ENCODE measurements around the gene ATP6V0C. TPM values are rescaled to one million over a fixed set of nuclear protein-coding genes. Genes with fewer than 3 reads are reported as not detected.
A peak's percentile ranks its signal among the peaks of the same experiment; 100 is the strongest.

The ATP6V0C gene
- total RNA-seq, 1 donor from 2014 or later = 5.5 TPM

DNA sequence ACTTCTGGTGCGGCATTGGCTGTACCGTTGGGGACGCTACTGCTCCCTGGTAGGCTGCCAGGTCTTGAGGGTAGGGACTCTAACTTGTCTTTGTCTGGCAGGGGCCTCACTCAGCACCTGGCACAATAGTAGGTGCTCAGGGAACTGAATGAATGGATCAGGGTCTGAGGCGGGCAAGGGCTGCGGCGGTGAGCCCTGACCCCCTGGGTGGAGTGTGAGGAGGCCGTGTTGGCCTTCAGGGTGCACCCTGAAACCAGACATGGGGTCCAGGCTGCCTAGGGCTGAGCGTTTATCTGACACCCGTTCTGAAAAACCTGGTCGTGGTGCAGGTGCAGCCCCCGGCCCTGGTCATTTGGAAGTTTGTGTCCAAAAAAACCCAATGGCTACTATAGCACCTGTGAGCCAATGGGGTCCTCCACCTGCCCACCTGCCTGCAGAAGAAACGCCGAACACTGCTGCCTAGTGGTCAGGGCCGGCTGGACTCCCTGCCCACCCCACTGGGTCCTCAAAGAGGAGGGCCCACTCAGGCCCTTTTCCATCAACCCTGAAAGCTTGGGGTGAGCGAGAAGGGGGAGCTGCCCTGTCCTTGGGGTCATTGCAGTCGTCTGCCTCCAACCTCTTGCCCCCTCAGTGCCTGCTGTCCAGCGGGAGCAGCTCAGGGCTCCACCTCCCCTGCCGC, 4.9 kb upstream of the ATP6V0C start:
- no peak for DNase-seq (ENCODE audit: low read depth in 2 of 2)

DNA sequence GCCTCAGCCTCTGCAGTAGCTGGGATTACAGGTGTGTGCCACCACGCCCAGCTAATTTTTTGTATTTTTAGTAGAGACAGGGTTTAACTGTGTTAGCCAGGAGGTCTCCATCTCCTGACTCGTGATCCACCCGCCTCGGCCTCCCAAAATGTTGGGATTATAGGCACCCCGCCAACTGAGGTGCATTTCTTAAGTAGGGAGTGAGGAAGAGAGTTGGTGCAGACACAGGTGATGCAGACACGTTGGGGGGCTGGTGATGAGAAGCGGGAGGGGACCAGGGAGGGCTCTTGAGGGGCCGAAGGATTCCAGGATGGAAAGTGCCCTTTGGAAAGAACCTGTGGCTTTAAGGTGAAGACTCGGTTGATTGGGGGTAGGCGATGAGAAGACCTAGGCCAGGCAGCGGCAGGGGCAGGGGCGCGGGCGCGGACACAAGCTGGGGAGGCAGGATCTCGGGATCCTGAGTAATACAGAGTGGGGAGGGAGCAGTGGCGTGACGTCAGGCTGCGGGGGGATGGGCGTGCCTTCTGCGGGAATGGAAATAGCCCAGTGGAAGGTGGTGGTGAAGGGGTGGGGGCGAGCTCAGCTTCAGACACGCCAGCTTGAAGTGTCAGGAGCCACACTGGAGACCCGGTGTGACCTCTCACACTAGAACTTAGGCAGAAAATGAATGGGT, 2.5 kb upstream of the ATP6V0C start:
- DNase-seq (ENCODE audit: low read depth in 2 of 2) = peak; percentile 33 to 71

DNA sequence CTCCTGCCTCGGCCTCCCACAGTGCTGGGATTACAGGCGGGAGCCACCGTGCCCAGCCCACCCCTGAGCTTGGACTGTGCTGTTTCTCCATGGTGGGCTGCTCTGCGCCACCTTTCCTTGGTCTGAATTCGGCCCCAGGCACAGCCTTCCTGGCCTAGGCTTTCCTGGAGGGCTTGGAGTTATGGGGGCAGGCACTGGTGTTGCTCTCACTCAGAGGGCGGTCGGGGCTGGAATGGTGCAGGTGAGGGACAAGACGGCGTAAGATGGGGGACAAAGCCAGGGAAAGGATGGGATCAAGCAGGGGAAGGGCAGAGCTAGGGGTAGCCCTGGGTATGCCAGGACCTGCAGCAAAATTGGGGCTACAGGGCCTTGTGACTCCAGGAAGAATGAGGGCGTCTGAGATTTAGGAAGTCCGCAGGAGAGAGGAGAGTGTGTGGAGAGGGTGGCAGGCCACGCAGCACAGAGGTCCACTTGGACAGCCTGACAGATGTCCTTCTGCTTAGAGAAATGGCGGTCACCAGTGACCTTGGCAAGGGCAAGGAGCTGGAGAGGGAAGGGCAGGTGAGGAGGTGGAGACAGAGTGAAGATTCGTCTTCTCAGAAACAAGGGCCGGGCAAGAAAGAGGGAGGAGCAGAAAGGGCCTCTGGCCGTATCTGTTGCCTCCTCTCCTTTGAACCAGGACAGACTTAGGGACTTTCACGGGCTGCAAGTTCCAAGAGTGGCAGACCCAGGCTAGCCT, 1.6 kb upstream of the ATP6V0C start:
- no peak for DNase-seq (ENCODE audit: low read depth in 2 of 2)

DNA sequence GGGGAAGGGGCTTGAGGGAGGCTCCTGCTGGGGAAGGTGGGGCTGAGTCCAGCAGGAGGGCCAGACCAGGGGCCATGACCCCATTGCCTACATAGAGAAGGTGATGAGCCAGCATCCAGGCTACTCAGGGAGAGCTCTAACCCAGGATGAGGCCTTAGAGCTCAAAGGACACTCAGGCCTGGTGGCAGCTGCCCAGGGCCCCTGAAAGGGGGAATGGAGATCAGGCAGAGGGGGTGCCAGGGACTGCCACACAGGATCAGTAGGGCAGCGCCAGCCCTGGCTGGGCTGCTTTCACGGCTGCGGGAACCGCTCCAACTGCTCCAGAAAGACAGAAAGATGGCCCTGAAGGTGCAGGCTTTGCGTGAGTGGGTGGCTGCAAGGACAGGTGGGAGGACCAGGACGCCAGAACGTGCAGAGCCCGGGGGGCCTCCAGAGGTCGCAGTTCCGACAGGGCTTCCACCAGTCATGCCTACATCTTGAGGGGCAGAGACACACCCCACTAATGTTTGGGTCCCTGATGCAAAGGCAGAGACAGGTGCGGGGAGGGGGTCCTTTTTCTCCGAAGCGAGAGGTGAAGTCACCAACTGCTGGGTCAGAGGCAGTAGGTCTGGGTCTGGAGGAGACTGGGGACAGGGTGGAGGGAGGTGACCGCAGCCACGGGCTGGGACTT, 882 bp upstream of the ATP6V0C start:
- DNase-seq (ENCODE audit: low read depth in 2 of 2) = no peak

DNA sequence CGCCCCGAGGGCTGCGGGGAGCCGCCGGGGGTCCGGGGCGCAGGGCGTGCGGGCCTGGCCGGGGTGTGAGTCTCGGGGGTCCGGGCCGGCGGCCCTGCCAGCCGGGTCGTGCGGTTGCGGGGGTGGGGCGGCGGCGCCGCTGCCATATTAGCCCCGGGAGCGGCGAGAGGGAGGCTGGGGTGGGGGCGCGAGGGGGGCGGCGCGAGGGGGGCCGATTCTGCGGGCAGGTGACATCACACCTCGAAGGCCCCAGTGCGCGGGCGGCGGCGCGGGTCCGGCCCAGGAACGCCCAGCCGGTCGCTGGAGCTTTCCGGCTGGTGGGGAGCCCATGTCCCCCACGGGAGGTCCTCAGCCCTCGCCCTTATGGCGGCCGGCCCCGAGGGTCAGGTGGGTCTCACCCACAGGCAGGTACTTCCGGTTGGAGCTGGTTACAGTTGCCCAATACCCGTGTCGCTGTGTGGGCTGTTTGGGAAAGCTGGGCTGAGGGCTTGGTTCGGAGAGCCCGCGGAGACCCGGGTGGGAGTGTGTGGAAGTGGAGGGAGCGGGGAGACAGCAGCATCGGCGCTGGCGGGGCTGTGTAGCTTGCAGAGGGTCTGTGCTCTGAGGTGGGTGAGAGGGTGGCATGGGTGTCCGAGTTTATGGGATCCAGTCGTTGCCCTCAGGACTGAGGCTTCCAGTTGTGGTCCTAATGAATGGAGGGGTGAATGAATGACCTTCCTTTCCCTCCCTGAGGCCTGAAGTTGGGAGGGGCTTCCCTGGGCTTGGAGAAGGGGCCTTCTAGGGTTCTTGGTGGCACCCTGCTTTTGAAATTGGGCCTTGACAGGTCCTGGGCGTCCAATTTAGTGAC, 804 bp downstream of the ATP6V0C start:
- DNase-seq (ENCODE audit: low read depth in 2 of 2) = no peak

DNA sequence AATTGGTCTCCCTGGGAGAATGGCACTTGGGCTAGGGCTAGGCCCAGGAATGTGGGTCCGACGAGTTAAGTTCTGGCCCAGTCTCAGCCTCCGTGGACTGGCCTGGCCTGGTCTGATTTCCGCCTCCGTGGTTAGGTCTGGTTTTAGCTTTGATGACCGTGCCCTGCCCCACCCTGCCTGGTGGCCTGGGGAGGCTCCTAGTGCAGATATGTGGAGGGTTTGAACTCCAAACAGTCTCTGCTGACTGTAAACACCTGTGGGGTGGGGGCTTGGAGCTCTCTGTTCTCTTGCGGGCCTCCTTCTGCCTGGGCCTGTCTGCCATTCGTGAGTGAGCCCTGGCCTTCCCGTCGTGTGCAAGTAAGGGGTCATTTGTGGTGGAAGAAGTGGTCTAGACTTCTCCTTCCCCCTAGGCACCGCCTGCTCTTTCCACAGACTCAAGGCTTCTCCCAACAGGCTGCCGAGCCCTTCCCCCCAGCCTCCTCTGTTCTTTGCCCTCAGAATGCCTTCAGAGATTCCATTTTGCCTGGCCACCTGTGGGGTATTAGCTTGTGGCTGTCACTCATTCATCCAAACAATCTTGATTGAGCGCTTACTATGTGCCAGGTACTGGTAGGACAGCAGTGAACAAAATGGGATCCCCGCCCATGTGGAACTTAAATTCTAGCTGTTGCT, 1.6 kb downstream of the ATP6V0C start:
- no peak for DNase-seq (ENCODE audit: low read depth in 2 of 2)

DNA sequence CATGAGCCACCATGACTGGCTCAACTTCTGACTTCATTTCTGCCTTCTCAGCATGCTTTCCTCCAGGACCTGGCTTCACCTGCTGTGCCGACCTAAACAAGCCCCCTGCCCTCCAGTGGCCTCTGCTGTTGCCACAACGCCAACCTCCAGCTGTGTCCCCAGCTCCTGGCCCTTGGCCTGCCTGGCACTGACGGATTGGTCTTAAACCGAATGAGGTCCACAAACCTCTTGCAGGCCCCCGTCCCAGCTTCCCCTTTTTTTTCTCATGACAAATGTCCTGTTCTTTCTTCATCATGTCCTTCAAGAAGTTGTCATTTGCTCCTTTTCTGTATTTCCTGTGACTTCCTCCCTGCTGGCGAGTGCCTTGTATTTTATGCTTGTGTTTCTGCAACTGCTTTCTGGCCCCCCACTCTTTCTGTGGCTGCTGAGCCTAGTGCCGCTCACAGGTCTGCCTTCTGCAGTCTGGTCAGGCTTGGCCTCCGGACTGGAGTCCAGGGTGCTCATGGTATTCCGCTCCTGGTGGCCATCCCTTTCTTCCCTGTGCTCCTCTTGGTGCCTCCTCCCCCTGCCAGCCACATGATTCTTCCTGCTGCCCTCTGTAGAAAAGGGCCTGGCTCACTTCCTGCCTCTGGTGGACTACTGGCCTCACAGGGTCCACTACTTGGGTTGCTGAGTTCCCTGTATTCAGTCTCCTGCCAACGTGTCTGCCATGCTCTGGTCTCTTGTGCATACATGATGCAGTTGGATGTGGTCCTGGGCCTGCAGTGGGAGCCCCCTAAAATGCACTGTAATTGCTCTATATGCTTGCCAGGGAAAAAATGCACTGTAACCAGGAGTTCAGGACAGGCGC, 2.9 kb downstream of the ATP6V0C start:
- peak in 1 of 2 donors; percentile 37 for DNase-seq (ENCODE audit: low read depth in 2 of 2)

DNA sequence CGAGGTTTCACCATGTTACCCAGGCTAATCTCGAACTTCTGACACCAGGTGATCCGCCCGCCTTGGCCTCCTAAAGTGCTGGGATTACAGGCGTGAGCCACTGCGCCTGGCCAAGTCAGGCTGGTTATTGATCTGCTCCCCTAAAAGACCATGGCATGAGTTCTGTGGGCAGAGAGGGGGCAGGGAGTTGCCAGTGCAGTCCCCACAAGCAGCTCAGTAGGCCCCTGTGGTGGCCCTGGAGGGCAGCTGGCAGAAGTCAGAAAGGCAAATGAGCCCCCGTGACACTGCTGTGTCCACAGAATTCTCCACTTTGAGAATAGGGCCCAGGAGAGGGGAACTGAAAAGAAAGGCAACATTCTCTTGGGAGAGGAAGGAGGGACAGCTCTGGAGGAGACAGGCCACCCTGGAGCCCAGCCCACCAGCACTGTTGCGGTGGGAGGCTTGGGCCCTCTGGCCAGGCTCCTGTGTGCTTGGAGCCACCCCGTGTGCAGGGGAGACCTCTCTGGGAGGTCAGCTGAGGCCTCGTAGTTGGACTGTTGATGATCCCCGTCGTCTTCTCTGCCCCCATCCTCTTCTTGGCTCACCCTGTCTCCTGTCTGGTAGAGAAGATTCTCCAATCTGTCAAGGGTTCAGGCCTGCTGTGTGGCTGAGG, 4.3 kb downstream of the ATP6V0C start:
- DNase-seq (ENCODE audit: low read depth in 2 of 2) = no peak

DNA sequence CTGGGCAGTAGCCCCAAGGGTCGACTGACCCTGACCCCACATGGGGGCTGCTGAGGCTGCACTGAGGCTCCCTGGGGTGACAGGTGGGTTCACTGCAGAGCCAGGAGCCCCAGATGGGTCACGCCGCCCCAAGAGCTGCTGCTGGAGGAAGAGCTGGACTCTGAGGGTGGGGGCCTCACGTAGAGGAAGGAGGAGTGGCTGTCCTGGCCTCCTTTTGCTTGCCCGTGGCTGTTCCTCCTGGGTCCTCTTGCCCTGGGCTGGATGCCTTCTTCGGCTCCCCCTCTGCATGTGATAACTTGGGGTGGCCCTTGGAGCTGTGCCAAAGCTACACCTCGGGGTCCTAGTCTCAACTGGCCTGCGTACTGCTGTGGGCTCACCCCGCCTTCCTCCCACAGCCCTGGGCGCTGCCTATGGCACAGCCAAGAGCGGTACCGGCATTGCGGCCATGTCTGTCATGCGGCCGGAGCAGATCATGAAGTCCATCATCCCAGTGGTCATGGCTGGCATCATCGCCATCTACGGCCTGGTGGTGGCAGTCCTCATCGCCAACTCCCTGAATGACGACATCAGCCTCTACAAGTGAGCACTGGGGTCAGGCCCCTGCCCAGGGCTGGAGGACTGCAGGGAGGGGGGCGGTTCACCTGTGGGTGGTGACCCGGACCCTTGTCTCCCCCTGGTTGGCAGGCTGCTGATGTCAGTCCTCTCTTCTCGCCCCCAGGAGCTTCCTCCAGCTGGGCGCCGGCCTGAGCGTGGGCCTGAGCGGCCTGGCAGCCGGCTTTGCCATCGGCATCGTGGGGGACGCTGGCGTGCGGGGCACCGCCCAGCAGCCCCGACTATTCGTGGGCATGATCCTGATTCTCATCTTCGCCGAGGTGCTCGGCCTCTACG, 5.3 kb downstream of the ATP6V0C start:
- DNase-seq (ENCODE audit: low read depth in 2 of 2) = no peak

DNA sequence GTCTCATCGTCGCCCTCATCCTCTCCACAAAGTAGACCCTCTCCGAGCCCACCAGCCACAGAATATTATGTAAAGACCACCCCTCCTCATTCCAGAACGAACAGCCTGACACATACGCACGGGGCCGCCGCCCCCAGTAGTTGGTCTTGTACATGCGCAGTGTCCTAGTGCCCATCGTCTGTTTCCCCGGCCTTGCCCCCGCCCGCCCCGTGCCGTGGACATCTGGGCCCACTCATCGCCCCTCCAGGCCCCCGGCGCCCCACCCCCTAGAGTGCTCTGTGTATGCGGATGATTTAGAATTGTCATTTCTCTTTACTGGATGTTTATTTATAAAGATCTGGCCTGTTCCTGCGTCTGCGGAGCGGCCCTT, 5.9 kb downstream of the ATP6V0C start:
- DNase-seq (ENCODE audit: low read depth in 2 of 2) = no peak

DNA sequence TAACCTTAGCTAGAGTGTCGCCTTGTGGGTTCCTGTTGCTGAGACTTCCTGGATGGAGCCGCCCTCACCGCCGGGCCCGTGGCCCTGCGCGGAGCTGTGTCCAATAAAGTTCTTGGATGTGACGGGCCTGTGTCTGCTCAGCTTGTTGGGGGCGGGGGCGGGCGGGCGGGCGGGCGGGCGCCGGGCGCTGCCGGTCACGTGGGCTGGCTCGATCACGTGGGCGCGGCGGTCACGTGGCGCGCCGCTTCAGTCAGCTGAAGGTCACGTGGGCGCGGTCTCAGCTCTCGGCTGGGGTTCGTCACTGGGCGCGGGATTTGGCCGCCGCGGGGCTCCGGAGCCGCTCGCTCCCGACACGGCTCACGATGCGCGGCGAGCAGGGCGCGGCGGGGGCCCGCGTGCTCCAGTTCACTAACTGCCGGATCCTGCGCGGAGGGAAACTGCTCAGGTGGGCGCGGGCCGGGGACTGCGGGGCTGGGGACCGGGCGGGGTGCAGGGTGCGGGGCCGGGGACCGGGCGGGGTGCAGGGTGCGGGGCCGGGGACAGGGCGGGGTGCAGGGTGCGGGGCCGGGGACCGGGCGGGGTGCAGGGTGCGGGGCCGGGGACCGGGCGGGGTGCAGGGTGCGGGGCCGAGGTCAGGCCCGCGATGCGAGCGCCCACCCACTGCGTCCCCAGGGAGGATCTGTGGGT, 6.5 kb downstream of the ATP6V0C start, which contains the start of gene AMDHD2:
AMDHD2 (plus strand) TSS at position 275 of the 687 bp plus-strand sequence; CDS start at position 363, 88 bp downstream.
- DNase-seq (ENCODE audit: low read depth in 2 of 2) = peak; percentile 79 to 94

DNA sequence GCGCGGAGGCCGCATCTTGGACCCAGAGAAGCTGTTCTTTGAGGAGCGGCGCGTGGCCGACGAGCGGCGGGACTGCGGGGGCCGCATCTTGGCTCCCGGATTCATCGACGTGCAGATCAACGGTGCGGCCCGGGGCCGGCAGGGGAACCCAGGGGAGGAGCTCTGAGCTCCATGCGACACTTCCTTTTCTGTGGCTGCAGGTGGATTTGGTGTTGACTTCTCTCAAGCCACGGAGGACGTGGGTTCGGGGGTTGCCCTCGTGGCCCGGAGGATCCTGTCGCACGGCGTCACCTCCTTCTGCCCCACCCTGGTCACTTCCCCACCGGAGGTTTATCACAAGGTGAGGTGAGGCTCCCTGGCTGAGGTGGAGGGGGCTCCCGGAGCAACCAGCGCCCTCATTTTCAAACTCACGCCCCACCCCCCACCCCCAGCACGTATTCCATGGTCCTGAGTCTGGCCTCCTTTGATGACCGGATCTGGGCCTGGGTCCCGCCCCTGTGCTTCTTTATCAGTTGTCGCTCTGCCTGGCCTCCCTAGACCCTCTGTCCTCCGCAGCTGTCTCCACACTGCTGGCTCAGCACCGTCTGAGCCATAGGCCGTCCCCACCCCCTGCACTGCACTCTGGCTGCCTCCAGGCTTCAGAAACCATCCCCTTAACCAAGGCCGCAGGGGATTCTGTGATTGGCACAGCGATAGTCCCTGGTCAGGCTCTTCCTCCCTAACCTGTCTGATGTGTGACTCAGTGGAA, 7.2 kb downstream of the ATP6V0C start:
- peak in 1 of 2 donors; percentile 43 for DNase-seq (ENCODE audit: low read depth in 2 of 2)

DNA sequence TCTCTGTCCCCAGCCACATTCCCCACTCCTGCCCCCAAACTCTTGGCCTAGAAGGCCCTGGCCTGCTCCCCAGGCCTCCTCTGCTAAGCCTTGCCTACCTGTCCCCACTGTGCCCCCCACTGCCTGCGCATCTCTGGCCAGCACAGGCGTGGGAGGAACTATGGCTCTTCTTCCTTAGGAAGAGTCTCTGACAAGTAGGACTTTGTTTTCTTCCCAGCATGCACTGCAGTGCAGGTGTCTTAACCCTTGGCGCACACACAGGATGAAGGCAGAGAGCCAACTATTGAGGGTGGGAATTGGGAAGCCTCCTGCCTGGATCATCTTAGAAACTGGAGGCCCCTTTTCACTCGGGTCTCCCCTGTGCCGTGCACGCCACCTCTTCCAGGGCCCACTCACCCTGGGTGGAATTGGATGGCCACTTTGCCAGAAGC, 10.1 kb downstream of the ATP6V0C start:
- no peak for DNase-seq (ENCODE audit: low read depth in 2 of 2)

DNA sequence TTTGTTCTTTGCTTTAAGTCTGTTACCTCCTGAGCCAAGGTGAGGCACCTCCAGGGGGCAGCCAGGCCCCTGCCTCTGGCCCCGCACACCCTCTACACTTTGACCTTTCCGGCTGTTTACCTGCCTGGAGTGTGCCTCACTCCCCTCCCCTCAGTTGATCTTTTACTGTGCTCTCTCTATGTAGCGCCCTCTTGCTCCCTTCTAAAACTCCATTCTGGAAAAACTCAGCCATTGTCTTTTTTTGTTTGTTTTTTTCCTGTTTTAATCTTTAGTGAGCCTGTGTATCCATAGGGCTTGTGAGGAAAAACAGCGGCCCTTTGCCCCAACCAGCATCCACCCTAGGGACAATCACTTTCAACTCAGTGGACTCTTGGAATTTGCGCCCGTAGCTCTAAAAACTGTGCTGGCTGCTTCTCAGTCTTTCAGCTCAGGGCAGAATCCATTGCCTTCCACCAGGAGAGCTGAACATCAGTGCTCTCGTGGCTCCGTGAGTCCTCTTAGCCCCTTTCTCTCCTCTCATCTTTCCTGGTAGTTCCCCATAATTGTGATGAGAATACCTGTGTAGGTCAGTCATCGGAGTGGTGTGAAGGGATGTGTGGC, 10.7 kb downstream of the ATP6V0C start:
- DNase-seq (ENCODE audit: low read depth in 2 of 2) = no peak

DNA sequence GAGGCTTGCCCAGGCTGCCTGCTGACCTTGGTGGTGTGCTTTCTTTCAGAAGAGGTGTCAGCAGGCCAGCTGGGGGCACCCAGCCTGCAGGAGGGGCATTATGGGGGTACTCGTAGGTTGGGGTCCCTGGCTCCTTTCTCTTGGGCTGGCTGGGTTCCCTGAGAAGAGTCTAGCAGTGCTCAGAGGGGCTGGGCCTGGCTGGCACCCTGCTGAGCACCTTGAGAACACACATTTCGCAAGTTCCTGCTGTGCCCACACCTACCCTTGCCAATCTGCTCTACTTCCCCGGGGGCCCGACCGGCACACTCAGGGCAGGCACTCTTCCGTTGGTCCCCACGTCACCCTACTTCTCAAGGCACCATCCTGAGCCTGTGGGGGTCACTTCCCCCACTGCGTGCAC, 12.4 kb downstream of the ATP6V0C start:
- DNase-seq (ENCODE audit: low read depth in 2 of 2) = no peak

DNA sequence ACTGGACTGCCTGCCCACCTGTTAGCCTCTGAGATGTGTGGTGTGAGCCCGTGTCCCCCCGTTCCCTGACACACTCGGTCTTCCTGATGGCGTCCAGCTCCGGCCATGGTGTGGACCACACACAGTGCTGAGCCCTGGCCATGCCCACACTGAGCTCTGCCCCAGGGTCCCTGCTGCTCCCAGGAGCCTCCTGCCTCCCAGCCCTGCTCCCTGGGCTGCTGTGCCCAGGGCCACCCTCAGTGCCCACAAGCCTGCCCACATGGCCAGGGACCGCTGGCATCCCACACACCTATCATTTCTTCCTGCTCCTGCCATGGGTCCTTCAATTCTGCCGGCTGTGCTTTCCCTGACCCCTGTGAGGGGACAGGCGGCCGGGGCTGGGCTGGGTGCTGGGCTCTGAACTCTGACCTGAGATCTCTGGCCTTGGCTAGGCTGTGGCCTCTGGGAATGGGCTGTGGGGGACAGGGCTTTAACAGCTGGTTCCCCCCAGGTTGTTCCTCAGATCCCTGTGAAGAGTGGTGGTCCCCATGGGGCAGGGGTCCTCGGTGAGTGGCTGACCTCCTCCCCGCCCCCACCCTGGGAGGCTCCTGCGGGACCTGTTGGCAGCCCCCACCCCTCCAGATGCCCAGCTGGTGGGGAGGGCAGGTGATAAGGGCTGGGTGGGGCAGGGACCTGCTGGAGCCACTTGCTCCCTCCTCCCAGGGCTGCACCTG, 13.5 kb downstream of the ATP6V0C start:
- no peak for DNase-seq (ENCODE audit: low read depth in 2 of 2)

Measured in dermis microvascular lymphatic vessel endothelial cell (primary cell).